K562 (cell line): ENCODE data around the gene MAGIX.

Source experiments
- E4F1 ChIP-seq: fragments of 250-450 bp; sonication (Bioruptor Pico); IDR thresholded peaks from 2 replicates; pipeline ENCODE4 v1.5.0; 2021; ENCODE audit warnings: mild to moderate bottlenecking, borderline replicate concordance
- MXI1 ChIP-seq: IDR thresholded peaks from 2 replicates; pipeline ENCODE4 v1.6.1; 2011; ENCODE audit warnings: low read depth, mild to moderate bottlenecking, improper control_type of control experiment, low read length

GRCh38 chrX:49139713-49140112, 22.8 kb upstream of the MAGIX start:
- no peak for TF ChIP-seq MXI1
- TF ChIP-seq E4F1 (CRISPR knock-in tag) = no peak
